HEK293 (cell line): ENCODE results near the gene WASF2.

ENCODE experiments used
- GFI1B ChIP-seq: fragments of 450-650 bp; formaldehyde crosslinking; IDR thresholded peaks from 2 replicates; pipeline ENCODE4 v1.5.1; 2016; ENCODE audit warnings: missing biosample characterization, missing genetic modification characterization
- IKZF3 ChIP-seq: fragments of 450-650 bp; IDR thresholded peaks from 2 replicates; pipeline ENCODE4 v1.5.0; 2018; ENCODE audit warnings: missing biosample characterization, mild to moderate bottlenecking, missing genetic modification characterization, moderate library complexity
- KLF1 ChIP-seq: fragments of 450-650 bp; formaldehyde crosslinking; IDR thresholded peaks from 2 replicates; pipeline ENCODE4 v1.5.1; 2016; ENCODE audit warnings: missing biosample characterization, missing genetic modification characterization
- KLF7 ChIP-seq: fragments of 450-650 bp; formaldehyde crosslinking; IDR thresholded peaks from 2 replicates; pipeline ENCODE4 v1.5.1; 2016; ENCODE audit warnings: missing biosample characterization, missing genetic modification characterization, borderline replicate concordance
- OSR2 ChIP-seq: fragments of 450-650 bp; formaldehyde crosslinking; IDR thresholded peaks from 2 replicates; pipeline ENCODE4 v1.5.1; 2016; ENCODE audit warnings: missing biosample characterization, missing genetic modification characterization
- SCRT1 ChIP-seq: fragments of 450-650 bp; formaldehyde crosslinking; IDR thresholded peaks from 2 replicates; pipeline ENCODE4 v1.5.1; 2016; ENCODE audit warnings: missing biosample characterization, missing genetic modification characterization, borderline replicate concordance
- SP3 ChIP-seq: fragments of 450-650 bp; formaldehyde crosslinking; IDR thresholded peaks from 2 replicates; pipeline ENCODE4 v1.5.1; 2016; ENCODE audit warnings: missing biosample characterization, missing genetic modification characterization
- YY2 ChIP-seq: fragments of 450-650 bp; formaldehyde crosslinking; IDR thresholded peaks from 2 replicates; pipeline ENCODE4 v1.5.1; 2016; ENCODE audit warnings: missing biosample characterization, missing genetic modification characterization
- ZBTB17 ChIP-seq: fragments of 450-650 bp; formaldehyde crosslinking; IDR thresholded peaks from 2 replicates; pipeline ENCODE4 v1.5.1; 2016; ENCODE audit warnings: missing biosample characterization, missing genetic modification characterization
- ZBTB26 ChIP-seq: fragments of 450-650 bp; formaldehyde crosslinking; optimal IDR thresholded peaks from 2 replicates; pipeline ENCODE3; 2016; ENCODE audit warnings: missing biosample characterization, mild to moderate bottlenecking, missing genetic modification characterization
- ZBTB49 ChIP-seq: fragments of 450-650 bp; formaldehyde crosslinking; IDR thresholded peaks from 2 replicates; pipeline ENCODE4 v1.5.1; 2016; ENCODE audit warnings: missing biosample characterization, missing genetic modification characterization, low read depth
- ZBTB7A ChIP-seq: fragments of 450-650 bp; formaldehyde crosslinking; IDR thresholded peaks from 2 replicates; pipeline ENCODE4 v1.5.1; 2016; ENCODE audit warnings: low read depth, missing biosample characterization, missing genetic modification characterization
- ZNF138 ChIP-seq: fragments of 450-650 bp; formaldehyde crosslinking; IDR thresholded peaks from 2 replicates; pipeline ENCODE4 v1.5.1; 2016; ENCODE audit warnings: missing biosample characterization, missing genetic modification characterization, borderline replicate concordance
- ZNF146 ChIP-seq: fragments of 450-650 bp; formaldehyde crosslinking; IDR thresholded peaks from 2 replicates; pipeline ENCODE4 v1.5.1; 2016; ENCODE audit warnings: missing biosample characterization, missing genetic modification characterization
- ZNF155 ChIP-seq: fragments of 450-650 bp; formaldehyde crosslinking; IDR thresholded peaks from 2 replicates; pipeline ENCODE4 v1.5.1; 2016; ENCODE audit warnings: missing biosample characterization, missing genetic modification characterization
- ZNF175 ChIP-seq: fragments of 450-650 bp; formaldehyde crosslinking; IDR thresholded peaks from 2 replicates; pipeline ENCODE4 v1.5.1; 2016; ENCODE audit warnings: missing biosample characterization, missing genetic modification characterization
- ZNF214 ChIP-seq: fragments of 450-650 bp; formaldehyde crosslinking; IDR thresholded peaks from 2 replicates; pipeline ENCODE4 v1.5.1; 2017; ENCODE audit warnings: missing biosample characterization, mild to moderate bottlenecking, missing genetic modification characterization, borderline replicate concordance
- ZNF23 ChIP-seq: fragments of 450-650 bp; formaldehyde crosslinking; IDR thresholded peaks from 2 replicates; pipeline ENCODE4 v1.5.1; 2016; ENCODE audit warnings: missing biosample characterization, missing genetic modification characterization, borderline replicate concordance
- ZNF239 ChIP-seq: fragments of 450-650 bp; formaldehyde crosslinking; IDR thresholded peaks from 2 replicates; pipeline ENCODE4 v1.5.1; 2016; ENCODE audit warnings: missing biosample characterization, missing genetic modification characterization
- ZNF341 ChIP-seq: fragments of 450-650 bp; formaldehyde crosslinking; IDR thresholded peaks from 2 replicates; pipeline ENCODE4; 2016; ENCODE audit warnings: low read depth, missing biosample characterization, missing genetic modification characterization
- ZNF354C ChIP-seq: fragments of 450-650 bp; formaldehyde crosslinking; IDR thresholded peaks from 2 replicates; pipeline ENCODE4 v1.5.1; 2016; ENCODE audit warnings: missing biosample characterization, missing genetic modification characterization, low read depth, borderline replicate concordance
- ZNF37A ChIP-seq: fragments of 450-650 bp; IDR thresholded peaks from 2 replicates; pipeline ENCODE4 v1.5.1; 2018; ENCODE audit warnings: missing biosample characterization, missing genetic modification characterization
- ZNF404 ChIP-seq: fragments of 450-650 bp; formaldehyde crosslinking; IDR thresholded peaks from 2 replicates; pipeline ENCODE4 v1.5.1; 2017; ENCODE audit warnings: missing biosample characterization, missing genetic modification characterization
- ZNF426 ChIP-seq: fragments of 450-650 bp; formaldehyde crosslinking; IDR thresholded peaks from 2 replicates; pipeline ENCODE4 v1.5.1; 2017; ENCODE audit warnings: missing biosample characterization, missing genetic modification characterization, mild to moderate bottlenecking, inconsistent platforms, moderate library complexity
- ZNF514 ChIP-seq: fragments of 450-650 bp; formaldehyde crosslinking; IDR thresholded peaks from 2 replicates; pipeline ENCODE4 v1.5.1; 2016; ENCODE audit warnings: missing biosample characterization, missing genetic modification characterization
- ZNF530 ChIP-seq: fragments of 450-650 bp; formaldehyde crosslinking; IDR thresholded peaks from 2 replicates; pipeline ENCODE4 v1.5.1; 2016; ENCODE audit warnings: low read depth, missing biosample characterization, missing genetic modification characterization
- ZNF544 ChIP-seq: fragments of 450-650 bp; formaldehyde crosslinking; IDR thresholded peaks from 2 replicates; pipeline ENCODE4 v1.5.0; 2017; ENCODE audit warnings: missing biosample characterization, missing genetic modification characterization
- ZNF596 ChIP-seq: fragments of 450-650 bp; IDR thresholded peaks from 2 replicates; pipeline ENCODE4 v1.5.0; 2018; ENCODE audit warnings: missing biosample characterization, mild to moderate bottlenecking, missing genetic modification characterization, moderate library complexity
- ZNF600 ChIP-seq: fragments of 450-650 bp; formaldehyde crosslinking; IDR thresholded peaks from 2 replicates; pipeline ENCODE4 v1.5.1; 2016; ENCODE audit warnings: missing biosample characterization, missing genetic modification characterization
- ZNF621 ChIP-seq: fragments of 450-650 bp; formaldehyde crosslinking; IDR thresholded peaks from 2 replicates; pipeline ENCODE4 v1.5.1; 2017; ENCODE audit warnings: missing biosample characterization, missing genetic modification characterization
- ZNF658 ChIP-seq: fragments of 450-650 bp; formaldehyde crosslinking; IDR thresholded peaks from 2 replicates; pipeline ENCODE4; 2016; ENCODE audit warnings: missing biosample characterization, missing genetic modification characterization
- ZNF747 ChIP-seq: fragments of 450-650 bp; formaldehyde crosslinking; IDR thresholded peaks from 2 replicates; pipeline ENCODE4 v1.5.1; 2016; ENCODE audit warnings: missing biosample characterization, missing genetic modification characterization
- ZNF830 ChIP-seq: fragments of 450-650 bp; IDR thresholded peaks from 2 replicates; pipeline ENCODE4 v1.5.0; 2018; ENCODE audit warnings: missing biosample characterization, missing genetic modification characterization, low read depth, mild to moderate bottlenecking, moderate library complexity
- ZSCAN5A ChIP-seq: fragments of 450-650 bp; formaldehyde crosslinking; IDR thresholded peaks from 2 replicates; pipeline ENCODE4 v1.5.1; 2016; ENCODE audit warnings: missing biosample characterization, missing genetic modification characterization
- TF ChIP-seq, protein P1 (sequence below): fragments of 450-650 bp; formaldehyde crosslinking; IDR thresholded peaks from 2 replicates; pipeline ENCODE4 v1.5.1; 2016; ENCODE audit warnings: missing biosample characterization, missing genetic modification characterization

WASF2 gene

GRCh38 chr1:27489973-27490741 lies at the start of gene WASF2 (continued):
- TF ChIP-seq ZBTB7A (tag by site-specific recombination), result peak; percentile 40; the same call in 1 of the 2 replicates
- TF ChIP-seq KLF7 (tag by site-specific recombination), result peak; percentile 94
- no peak for TF ChIP-seq ZNF530 (tag by site-specific recombination)
- TF ChIP-seq ZNF23, result no peak
- peak; percentile 52; the same call in 1 of the 2 replicates for TF ChIP-seq ZSCAN5A (tag by site-specific recombination)
- no peak for TF ChIP-seq ZNF596 (tag by site-specific recombination)
- no peak for TF ChIP-seq ZNF544
- TF ChIP-seq GFI1B, result no peak
- TF ChIP-seq KLF1 (tag by site-specific recombination), result peak; percentile 93
- no peak for TF ChIP-seq ZNF175 (tag by site-specific recombination)
- no peak for TF ChIP-seq ZNF239 (tag by site-specific recombination)
- peak; percentile 72 for TF ChIP-seq ZBTB26 (tag by site-specific recombination)
- peak; percentile 93 for TF ChIP-seq SP3
- TF ChIP-seq SCRT1 (tag by site-specific recombination), result 0 out of 2 replicates have a peak, but pooled peaks have one; percentile 78
- no peak for TF ChIP-seq ZNF514 (tag by site-specific recombination)
- TF ChIP-seq, protein P1, sequence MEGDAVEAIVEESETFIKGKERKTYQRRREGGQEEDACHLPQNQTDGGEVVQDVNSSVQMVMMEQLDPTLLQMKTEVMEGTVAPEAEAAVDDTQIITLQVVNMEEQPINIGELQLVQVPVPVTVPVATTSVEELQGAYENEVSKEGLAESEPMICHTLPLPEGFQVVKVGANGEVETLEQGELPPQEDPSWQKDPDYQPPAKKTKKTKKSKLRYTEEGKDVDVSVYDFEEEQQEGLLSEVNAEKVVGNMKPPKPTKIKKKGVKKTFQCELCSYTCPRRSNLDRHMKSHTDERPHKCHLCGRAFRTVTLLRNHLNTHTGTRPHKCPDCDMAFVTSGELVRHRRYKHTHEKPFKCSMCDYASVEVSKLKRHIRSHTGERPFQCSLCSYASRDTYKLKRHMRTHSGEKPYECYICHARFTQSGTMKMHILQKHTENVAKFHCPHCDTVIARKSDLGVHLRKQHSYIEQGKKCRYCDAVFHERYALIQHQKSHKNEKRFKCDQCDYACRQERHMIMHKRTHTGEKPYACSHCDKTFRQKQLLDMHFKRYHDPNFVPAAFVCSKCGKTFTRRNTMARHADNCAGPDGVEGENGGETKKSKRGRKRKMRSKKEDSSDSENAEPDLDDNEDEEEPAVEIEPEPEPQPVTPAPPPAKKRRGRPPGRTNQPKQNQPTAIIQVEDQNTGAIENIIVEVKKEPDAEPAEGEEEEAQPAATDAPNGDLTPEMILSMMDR (tag by site-specific recombination), result peak; percentile 54; the same call in 1 of the 2 replicates
- peak; percentile 83 for TF ChIP-seq ZBTB17 (tag by site-specific recombination)
- peak; percentile 93 for TF ChIP-seq YY2
- no peak for TF ChIP-seq ZBTB49
- no peak for TF ChIP-seq ZNF830 (tag by site-specific recombination)
- TF ChIP-seq ZNF354C (tag by site-specific recombination), result no peak
- TF ChIP-seq ZNF621, result no peak
- no peak for TF ChIP-seq ZNF155
- no peak for TF ChIP-seq ZNF747 (tag by site-specific recombination)
- no peak for TF ChIP-seq ZNF146 (tag by site-specific recombination)
- TF ChIP-seq ZNF341, result peak; percentile 69
- no peak for TF ChIP-seq ZNF138 (tag by site-specific recombination)
- TF ChIP-seq ZNF214 (tag by site-specific recombination), result no peak
- TF ChIP-seq IKZF3, result no peak
- no peak for TF ChIP-seq ZNF426
- no peak for TF ChIP-seq ZNF658
- TF ChIP-seq ZNF404, result no peak
- 0 out of 2 replicates have a peak, but pooled peaks have one; percentile 4 for TF ChIP-seq OSR2 (tag by site-specific recombination)
- peak; percentile 44; the same call in 1 of the 2 replicates for TF ChIP-seq ZNF600 (tag by site-specific recombination)
- no peak for TF ChIP-seq ZNF37A (tag by site-specific recombination)
